ENCODE measurements around the gene TMEM236.

TMEM236 gene

GRCh38 chr10:17783751-17784150, 31.8 kb downstream of the TMEM236 start:
- in situ Hi-C loops (cut with MboI; ENCODE audit: low sequenced_read_pairs): no loop called here

DNA sequence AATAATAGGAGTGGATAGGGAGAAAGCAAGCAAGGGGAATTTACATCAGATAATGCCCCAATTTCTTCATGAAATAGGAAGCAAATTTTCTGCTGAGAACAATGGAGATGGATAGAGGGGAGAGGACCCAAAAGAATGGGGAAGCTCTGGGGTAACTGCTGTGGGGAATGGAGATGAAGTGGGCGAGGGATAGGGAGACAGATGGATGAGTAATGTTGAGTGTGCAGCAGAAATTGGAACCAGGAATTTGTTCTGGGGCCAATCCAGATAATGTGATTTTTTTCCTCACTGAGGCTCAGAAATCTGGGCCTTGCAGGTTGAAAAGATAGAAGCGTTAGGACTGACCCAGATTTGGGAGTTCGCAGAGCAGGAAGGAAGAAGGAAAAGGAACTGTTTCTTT, 32.7 kb downstream of the TMEM236 start:
- in situ Hi-C loops (cut with MboI; ENCODE audit: low sequenced_read_pairs): no loop called here

GRCh38 chr10:17785276-17785930, 33.4 kb downstream of the TMEM236 start:
- in situ Hi-C loops (cut with MboI; ENCODE audit: low sequenced_read_pairs): no loop called here

DNA sequence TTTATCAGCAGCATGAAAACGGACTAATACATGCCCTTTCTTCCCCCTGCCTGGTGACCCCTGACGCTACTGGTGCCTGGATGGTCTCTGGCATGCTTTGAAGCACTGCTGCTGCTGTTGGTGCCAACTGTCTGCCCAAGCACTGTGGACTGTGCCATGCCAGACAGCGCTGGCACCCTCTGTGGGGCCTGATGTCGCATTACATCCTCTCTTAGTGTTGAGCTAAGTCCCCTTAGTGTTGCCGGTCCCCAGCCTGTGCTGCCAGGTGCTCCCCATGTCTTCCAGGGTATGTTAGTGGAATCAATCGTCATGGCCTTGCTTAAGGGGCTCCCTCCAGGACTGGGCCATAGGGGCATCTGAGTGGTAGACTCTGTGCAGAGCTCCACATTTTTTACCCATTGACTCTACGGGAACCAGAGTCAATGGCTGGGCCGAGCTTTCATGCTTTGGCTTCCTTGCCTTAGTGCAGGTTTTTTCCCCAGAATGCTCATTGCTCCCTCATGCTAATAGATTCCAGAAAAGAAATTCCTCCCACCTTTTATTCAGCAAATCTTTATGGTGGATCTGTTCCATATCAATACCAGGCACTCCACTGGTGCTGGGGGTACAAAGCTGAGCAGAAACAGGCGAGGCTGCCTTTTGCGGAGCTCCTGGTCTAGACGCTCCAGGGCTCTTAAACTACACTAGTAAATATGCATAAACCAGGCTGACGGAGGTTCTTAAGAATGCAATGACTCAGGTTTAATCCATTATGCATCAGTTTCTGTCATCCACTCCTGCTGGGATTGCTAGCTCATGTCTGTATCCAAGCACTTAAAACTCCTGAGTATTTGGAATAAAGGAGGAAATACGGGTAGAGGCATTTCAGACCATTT, 35.3 kb downstream of the TMEM236 start:
- in situ Hi-C loops (cut with MboI; ENCODE audit: low sequenced_read_pairs): no loop called here

- in situ Hi-C loops (cut with MboI; ENCODE audit: low sequenced_read_pairs): no loop called here
Observed at GRCh38 chr10:17788646-17789045, 36.6 kb downstream of the TMEM236 start.

- in situ Hi-C loops (cut with MboI; ENCODE audit: low sequenced_read_pairs): no loop called here
Observed at GRCh38 chr10:17789396-17789795, 37.4 kb downstream of the TMEM236 start.

DNA sequence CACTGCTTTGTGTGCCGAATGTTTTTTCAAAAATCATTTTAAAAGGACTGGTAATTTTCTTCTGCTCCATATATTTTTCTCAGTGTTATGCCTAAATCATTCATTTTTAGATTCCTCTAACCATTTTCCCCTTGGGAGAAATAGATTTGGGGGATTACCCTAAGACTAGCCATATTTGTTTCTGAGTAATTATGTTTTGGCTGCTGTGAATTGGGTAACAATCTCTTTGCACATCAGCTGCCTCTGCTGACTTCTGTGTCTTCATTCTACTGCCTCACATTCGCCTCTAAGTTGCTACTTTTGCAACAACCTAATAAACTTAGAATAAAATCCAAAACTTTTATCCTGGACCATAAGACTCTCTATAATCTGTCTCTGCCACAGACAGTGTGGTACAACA, 38.6 kb downstream of the TMEM236 start:
- in situ Hi-C loops (cut with MboI; ENCODE audit: low sequenced_read_pairs): no loop called here

GRCh38 chr10:17792991-17793390, 41.0 kb downstream of the TMEM236 start:
- in situ Hi-C loops (cut with MboI; ENCODE audit: low sequenced_read_pairs): no loop called here

GRCh38 chr10:17793823-17794644, 42.0 kb downstream of the TMEM236 start:
- in situ Hi-C loops (cut with MboI; ENCODE audit: low sequenced_read_pairs): no loop called here

DNA sequence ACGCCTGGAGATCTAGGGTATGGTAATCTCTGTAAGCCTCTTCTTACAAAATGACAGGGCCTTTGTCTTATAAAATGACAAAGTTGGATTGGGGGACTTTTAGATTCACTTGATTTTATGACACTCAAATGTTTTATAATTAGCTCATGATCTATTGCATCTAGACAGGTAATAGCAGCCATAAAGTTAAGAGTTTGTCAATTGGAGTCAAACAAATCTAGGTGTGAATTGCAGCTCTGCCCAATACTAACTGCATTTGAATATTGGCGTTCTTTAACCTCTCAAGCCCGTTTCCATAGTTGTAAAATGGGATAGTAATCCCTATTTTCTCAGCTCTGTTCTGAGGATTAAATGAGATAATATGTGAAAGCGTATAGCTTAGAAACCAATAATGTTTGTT, 43.1 kb downstream of the TMEM236 start:
- in situ Hi-C loops (cut with MboI; ENCODE audit: low sequenced_read_pairs): no loop called here

DNA sequence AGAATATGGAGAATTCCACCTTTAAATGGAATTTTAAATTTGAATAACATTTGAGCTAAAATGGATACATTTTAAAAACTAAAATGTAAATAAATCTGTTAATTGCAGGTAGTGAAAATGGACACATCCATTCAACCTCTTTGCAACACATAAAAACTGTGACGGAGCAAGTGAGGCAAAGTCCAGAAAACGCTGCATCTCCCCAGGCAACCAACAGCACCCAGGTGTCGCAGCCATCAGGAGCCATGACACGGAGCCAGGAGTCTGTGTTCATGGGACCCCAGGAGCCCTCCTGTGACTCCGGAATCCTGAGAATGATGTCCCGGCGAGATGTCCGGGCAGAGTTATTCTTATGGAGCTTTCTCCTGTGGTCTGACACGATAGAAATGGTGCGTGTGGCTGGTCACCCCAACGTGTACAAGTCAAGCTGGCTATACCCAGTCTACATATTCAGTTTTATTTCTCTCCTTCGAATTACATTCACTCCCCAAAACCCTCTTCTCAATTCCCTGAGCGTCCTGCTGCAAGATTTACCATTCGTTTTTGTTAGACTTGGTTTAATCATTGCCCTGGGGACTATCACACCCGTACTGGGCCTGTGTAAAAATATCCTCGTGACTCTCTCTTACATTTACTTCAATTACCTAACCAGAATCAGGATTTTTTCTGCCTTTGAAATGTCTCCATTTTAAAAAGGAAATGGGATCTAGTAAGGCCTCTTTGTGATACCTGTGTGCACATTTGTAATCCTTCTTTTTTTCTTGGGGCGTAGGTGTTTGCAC, 44.0 kb downstream of the TMEM236 start:
- in situ Hi-C loops (cut with MboI; ENCODE audit: low sequenced_read_pairs): no loop called here

GRCh38 chr10:17801507-17801906, 49.5 kb downstream of the TMEM236 start:
- in situ Hi-C loops (cut with MboI; ENCODE audit: low sequenced_read_pairs): no loop called here

DNA sequence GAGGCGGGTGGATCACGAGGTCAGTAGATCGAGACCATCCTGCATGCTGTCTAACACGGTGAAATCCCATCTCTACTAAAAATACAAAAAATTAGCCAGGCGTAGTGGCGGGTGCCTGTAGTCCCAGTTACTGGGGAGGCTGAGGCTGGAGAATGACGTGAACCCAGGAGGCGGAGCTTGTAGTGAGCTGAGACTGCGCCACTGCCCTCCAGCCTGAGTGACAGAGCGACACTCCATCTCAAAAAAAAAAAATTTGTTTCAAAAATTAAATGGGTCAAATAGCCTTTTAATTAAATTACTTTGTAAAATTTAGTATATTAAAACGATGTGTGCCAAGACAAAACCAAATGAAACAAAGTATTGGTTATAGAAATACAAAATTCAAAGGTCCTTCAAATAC, 50.3 kb downstream of the TMEM236 start:
- in situ Hi-C loops (cut with MboI; ENCODE audit: low sequenced_read_pairs): no loop called here

DNA sequence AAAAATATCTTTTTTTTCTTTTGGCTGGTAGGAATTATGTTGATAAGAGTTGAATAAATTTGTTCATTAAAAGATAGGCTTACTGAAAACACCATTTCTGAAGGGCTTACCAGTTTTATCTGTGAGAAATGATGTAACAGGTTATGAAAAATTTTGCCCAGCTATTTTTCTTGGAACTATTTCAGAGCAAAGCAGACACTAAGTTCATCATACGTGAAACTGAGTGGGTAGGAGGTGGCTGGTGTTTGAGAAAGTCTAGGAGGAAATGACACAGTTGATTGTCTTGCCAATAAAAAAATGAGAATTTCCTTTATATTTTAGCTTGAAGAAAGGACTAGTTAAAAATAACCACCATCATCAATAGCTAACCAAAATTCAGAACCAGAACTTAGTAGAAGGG, 51.0 kb downstream of the TMEM236 start:
- in situ Hi-C loops (cut with MboI; ENCODE audit: low sequenced_read_pairs): no loop called here

DNA sequence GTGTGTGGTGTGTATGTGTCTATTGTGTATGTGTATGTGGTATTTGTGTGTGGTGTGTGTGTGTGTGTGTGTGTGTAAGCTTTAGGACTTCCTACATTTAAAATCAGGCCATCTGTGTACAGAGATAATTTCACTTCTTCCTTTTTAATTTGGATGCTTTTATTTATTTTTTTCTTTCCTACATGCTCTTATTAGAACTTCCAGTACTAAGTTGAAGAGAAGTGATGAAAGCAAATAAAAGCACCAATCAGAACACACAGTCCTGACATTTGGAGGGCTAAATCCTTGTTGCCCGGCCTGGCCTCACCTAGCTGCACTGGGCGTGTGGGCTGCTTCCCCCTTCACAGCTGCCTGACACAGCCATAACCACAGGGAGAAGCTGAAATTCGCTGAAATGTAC, 53.3 kb downstream of the TMEM236 start:
- in situ Hi-C loops (cut with MboI; ENCODE audit: low sequenced_read_pairs): no loop called here

DNA sequence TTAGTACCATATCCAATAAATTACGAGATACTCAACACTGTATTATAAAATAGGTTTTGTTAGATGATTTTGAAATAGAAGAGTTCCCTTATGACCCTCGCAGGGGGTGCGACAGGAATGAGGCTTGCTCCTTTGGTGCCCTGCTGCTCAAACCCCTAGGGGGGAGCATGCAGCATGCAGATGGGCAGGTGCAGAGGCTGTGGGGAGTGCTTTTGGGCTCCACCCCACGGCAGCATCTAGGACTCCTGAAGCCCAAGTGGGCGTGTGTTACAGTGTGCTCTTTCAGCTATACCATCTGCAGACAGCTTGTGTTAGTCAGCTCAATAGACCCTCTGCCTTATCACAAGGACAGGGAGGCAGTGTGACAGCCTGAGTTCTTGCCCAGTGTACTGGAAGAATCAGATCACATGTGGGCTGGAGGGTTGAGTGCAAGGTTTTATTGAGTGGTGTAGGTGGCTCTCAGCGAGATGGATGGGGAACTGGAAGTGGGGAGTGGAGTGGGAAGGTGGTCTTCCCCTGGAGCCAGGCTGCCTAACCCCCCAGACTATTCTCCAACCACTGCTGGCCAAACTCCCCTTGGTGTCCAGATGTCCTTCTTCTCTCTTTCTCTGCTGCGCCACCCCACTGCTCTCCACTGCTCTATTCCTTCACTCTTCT, 54.0 kb downstream of the TMEM236 start:
- in situ Hi-C loops (cut with MboI; ENCODE audit: low sequenced_read_pairs): no loop called here

DNA sequence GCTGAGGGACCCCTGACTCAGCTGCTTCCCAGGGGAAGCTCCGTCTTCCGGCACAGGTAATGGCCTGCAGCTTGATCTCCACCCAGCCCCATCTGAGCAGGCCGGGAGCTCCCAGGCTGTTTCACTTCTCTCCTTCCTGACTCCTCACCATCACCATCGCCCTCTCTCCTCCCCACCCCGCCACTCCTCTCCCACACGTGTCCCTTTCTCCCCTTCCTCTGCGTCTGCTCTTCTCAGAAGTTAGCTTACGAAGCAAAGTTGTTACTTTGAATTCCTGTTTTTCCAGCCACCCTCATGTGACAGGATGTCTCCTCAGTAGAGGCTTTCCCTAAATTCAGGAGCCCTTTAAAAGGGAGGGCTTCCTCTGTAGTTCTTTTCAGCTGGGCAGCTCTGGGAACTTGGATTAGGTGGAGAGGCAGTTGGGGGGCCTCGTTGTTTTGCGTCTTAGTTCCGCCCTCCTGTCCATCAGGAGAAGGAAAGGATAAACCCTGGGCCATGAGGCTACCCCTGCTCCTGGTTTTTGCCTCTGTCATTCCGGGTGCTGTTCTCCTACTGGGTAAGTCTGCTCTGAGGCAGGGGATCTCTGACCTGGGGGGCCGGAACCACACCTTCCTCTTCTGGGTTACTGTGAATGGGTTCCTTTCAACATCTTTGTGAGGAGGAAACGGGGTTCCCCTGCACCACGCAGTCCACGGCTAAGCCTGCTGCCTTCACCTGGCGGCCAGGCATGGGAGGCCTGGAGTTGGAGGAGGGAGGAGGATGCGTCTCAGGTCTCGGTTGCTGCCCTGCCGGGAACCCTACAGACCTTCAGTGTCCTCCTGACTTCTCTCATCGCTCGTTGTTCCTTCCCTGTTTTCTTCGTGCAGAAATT, 57.2 kb downstream of the TMEM236 start, which contains the start of gene MRC1:
Gene MRC1 (plus strand): TSS at position 378 of the 871 bp plus-strand sequence. CDS start 118 bp downstream, at position 496.
- in situ Hi-C loops (cut with MboI; ENCODE audit: low sequenced_read_pairs): no loop called here

DNA sequence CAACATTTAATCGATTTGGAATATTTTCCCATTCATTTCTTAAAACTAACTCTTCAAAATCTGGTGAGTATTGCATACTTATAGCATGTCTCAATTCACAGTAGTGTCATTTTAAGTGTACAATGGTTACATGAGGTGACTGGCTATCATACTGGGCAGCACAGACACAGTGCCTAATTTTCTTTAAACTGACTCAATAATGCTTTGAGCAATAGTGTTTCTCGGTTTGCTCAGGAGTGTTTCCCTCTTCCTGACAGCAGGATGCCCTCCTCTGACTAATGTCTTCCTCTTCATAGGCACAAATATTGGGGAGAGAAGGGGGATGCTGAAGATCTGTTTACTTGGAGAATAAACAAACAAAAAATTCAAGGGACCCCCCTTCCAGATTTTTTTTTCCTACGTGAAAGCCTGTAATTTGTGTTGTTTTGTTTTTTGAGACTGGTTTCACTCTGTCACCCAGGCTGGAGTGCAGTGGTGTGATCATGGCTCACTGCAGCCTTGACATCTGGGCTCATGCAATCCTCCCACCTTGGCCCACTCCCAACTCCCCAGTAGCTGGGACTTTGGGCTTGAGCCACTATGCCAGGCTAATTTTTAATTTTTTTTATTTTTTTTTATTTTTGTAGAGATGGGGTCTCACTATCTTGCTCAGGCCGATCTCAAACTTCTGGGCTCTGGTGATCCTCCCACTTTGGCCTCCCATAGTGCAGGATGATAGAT, 59.3 kb downstream of the TMEM236 start:
- in situ Hi-C loops (cut with MboI; ENCODE audit: low sequenced_read_pairs): no loop called here

DNA sequence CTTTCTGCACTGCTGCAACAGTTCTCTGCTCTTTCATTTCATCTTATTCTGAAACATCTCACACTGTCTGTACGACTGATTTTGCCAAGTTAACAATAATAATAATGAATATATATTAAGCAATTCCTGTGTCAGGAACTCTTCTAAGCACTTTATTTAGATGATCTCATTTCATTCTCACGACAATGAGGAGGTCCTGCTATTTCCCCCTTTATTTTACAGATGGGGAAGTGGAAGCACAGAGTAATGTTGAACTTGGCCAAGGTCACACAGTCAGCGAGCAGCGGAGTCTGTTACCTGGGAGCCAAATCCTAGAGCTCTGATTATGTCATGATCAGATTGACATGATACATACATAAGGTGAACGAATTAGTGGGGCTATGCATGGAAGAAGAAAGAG, 63.0 kb downstream of the TMEM236 start:
- in situ Hi-C loops (cut with MboI; ENCODE audit: low sequenced_read_pairs): no loop called here

All from HL-60/S4 treated with retinoic acid at 250 ng/mL for 4 days and 3 days (cell line).